Measurements from ENCODE around the gene DVL1.
A peak's percentile ranks its signal among the peaks of the same experiment; 100 is the strongest.

The DVL1 gene

DNA sequence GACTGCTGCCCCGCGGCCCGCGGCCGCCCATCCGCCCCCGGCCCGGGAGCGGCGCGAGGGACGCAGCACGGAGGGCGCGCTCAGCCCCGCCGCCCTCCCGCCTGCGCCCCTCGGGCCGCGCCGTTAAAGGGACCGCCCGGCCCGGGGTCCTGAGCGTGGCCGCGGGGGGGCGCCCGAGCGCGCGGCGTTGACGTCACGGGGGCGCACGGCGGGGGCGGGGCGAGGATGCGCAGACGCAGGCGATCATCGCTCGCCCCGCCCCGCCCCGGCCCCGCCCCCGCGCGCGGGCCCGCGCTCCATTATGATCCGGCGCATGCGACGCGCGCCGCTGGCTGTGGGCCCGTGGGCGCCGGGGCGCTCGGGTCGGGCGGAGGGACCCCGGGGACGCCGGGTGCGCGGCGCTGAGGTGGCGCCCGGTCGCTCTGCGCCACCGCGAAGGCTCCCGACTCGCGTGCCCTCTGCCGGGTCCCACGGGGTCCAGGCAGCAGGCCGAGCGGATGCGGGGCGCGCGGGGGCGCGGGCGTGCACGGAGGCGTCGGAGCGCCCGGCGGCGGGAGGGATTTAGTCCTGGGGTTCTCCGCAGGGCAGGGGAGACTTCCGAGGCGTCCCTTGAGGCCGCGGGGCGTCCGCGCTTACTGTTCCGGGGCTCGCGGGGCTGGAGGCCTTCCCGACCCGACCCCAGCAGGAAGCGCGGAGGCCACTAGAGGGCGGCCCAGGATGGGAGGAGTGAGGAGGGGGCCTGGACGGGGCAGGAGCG, at the start of gene DVL1:
Gene DVL1, minus strand, starts transcription at position 163 of the 757 bp plus-strand sequence. CDS start 353 bp downstream, outside the sequence.
- H3K4me1 ChIP-seq: peaks cover 73% of the 10 kb centered on the region
- no peaks in the 10 kb centered on the region for H3K36me3 ChIP-seq
- peak within 1 kb of the TSS; percentile 95 for H3K27ac ChIP-seq
- peak within 1 kb of the TSS; percentile 99 for H3K4me2 ChIP-seq
- no peak for TF ChIP-seq Cebpa-rat (IDR thresholded peaks at IDR 0.05)
- peak within 1 kb of the TSS; percentile 95 for H3K4me3 ChIP-seq
- peak within 1 kb of the TSS; percentile 93 for H3K9ac ChIP-seq
- no peaks in the 10 kb centered on the region for H3K9me3 ChIP-seq
- peaks cover 26% of the 10 kb centered on the region for H3K27me3 ChIP-seq
- peaks cover 73% of the 10 kb centered on the region for H4K20me1 ChIP-seq

DNA sequence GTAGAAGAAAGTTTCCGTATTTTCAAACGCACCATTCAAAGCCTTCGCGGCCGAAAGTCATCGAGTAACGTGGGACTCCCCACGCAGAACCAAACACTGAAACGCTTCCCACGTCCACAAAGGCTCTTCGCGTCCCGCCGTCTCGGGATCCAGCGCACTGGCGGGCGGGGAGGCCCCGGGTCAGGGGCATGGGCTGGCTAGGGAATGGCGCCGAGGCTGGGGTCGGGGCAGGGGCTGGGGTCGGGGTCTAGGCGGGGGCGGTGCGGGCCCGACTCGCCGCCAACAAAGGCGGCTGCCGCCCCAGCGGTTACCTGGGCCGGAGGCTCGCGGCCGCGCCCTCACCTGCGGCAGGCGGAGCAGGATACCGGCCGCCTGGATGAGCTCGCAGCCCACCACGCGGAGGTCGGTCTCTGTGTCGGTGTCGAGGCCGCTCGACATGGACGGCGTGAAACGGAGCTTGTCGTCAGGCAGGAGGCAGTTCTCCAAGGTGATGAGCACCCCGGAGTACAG, 49.5 kb upstream of the DVL1 start:
- TF ChIP-seq Cebpa-rat (IDR thresholded peaks at IDR 0.05): no peak
- no peaks in the 10 kb centered on the region for H3K27me3 ChIP-seq
- H3K9me3 ChIP-seq: no peaks in the 10 kb centered on the region
- H3K4me3 ChIP-seq: peak overlapping the region; percentile 99
- peaks cover 38% of the 10 kb centered on the region for H3K4me1 ChIP-seq
- peak overlapping the region; percentile 99 for H3K9ac ChIP-seq
- H4K20me1 ChIP-seq: peaks cover 75% of the 10 kb centered on the region
- H3K4me2 ChIP-seq: peak overlapping the region; percentile 95
- peak overlapping the region; percentile 97 for H3K27ac ChIP-seq
- peaks cover 82% of the 10 kb centered on the region for H3K36me3 ChIP-seq

DNA sequence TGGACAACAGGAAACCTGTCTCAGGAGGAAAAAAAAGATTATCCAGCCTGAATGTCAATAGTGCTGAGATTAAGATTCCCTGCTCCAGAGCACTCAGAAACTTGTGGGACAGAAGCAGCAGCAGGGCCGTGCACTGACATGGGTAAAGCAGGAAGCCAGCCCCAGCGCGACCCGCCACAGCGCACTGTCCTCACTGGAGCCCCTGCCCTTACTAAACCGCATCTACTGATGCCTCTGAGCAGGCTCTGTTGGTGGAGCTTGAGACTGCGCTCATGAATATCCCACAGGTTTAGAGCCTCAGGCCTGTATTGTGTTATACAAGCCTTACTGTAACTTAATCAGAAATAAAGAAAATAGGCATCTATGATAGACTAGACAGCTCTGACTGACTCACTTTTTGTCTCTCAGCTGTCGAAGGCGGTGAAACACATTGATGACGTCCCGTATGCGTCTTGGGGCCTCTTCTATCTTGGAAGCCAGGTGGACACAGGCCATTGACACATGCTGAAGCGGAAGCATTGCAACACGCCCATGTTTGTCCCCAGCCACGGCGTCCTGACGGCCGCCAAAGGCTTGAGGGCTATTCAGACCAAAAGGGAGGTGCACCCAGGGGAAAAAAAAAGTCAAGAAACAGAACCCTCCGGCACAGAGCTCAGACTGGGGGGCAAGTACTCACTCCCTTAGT, 48.8 kb upstream of the DVL1 start:
- Histone ChIP-seq H3K4me3 (peak overlapping the region; percentile 99), H3K4me1 (peaks cover 38% of the 10 kb centered on the region), H3K4me2 (peak overlapping the region; percentile 95), H3K9ac (peak overlapping the region; percentile 99), H3K27me3 (no peaks in the 10 kb centered on the region), H3K36me3 (peaks cover 82% of the 10 kb centered on the region), H3K9me3 (no peaks in the 10 kb centered on the region), H3K27ac (peak overlapping the region; percentile 97), H4K20me1 (peaks cover 75% of the 10 kb centered on the region)
- no peak for TF ChIP-seq Cebpa-rat (IDR thresholded peaks at IDR 0.05)

DNA sequence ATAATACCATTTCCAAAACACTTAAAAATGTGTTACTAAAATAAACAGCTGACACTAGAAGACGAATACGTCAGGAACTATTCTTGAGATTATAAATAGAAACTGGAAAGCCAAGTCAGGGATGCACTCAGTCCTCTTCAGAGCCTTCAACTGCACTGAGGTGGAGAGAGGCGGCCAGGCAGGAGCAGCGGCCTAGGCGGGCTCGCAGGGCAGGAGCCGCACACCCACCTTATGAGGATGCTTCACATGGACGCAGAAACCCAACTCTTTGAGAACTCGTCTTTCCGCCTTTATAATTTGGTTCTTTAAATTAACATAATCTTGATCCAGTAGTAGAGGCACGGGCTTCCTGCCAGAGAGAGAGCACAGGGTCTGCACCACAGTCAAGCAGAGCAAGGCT, 45.9 kb upstream of the DVL1 start:
- Histone ChIP-seq H3K4me1 (peaks cover 19% of the 10 kb centered on the region), H3K36me3 (peaks cover 82% of the 10 kb centered on the region), H3K4me3 (no peak overlapping the region), H3K9ac (no peak overlapping the region), H3K27me3 (no peaks in the 10 kb centered on the region), H3K27ac (no peak overlapping the region), H3K9me3 (no peaks in the 10 kb centered on the region), H4K20me1 (peaks cover 70% of the 10 kb centered on the region), H3K4me2 (no peak overlapping the region)
- TF ChIP-seq Cebpa-rat (IDR thresholded peaks at IDR 0.05): no peak

DNA sequence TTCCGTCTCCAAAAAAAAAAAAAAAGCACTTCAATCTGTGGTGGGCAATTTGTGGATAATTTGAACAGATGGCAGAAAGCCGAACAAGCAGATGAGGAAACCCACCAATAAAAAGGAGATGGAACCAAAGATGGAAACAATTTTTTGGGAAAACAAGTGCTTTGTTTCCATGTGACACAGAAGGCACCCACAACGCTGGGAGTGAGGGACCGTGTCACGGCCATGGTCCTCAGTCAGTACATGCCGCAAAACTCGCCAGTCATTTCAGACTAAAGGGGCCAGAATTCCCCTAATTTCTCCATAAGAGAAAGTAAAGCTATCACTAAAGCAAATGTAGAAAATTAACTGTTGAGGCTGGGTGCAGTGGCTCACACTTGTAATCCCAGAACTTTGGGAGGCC, 44.9 kb upstream of the DVL1 start:
- TF ChIP-seq Cebpa-rat (IDR thresholded peaks at IDR 0.05): no peak
- Histone ChIP-seq H3K27me3 (no peaks in the 10 kb centered on the region), H3K27ac (no peak overlapping the region), H4K20me1 (peaks cover 63% of the 10 kb centered on the region), H3K36me3 (peaks cover 92% of the 10 kb centered on the region), H3K4me1 (peaks cover 17% of the 10 kb centered on the region), H3K4me3 (no peak overlapping the region), H3K9ac (no peak overlapping the region), H3K4me2 (no peak overlapping the region), H3K9me3 (no peaks in the 10 kb centered on the region)

DNA sequence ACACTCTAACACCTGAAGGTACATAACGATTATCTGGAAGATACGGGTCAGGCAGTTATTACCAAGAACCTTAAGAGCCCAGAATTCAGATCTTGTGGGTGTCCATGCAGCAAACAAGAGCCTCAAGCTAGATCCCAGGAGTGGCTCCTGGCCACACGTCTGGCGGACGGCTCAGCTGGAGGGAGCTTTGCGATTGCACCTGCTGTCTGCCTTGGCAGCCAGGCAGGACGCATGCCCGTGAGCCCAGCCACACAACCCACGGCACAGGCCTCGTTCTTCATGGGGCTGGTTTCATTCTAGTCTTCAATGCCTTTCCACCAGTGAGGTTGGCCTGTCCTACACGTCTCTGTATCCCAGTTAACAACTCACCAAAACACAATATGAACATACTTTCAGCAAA, 44.2 kb upstream of the DVL1 start:
- Histone ChIP-seq H3K36me3 (peaks cover 98% of the 10 kb centered on the region), H3K4me3 (no peak overlapping the region), H3K27ac (no peak overlapping the region), H3K9ac (no peak overlapping the region), H3K9me3 (no peaks in the 10 kb centered on the region), H3K27me3 (no peaks in the 10 kb centered on the region), H3K4me1 (peaks cover 17% of the 10 kb centered on the region), H4K20me1 (peaks cover 63% of the 10 kb centered on the region), H3K4me2 (no peak overlapping the region)
- TF ChIP-seq Cebpa-rat (IDR thresholded peaks at IDR 0.05): no peak

DNA sequence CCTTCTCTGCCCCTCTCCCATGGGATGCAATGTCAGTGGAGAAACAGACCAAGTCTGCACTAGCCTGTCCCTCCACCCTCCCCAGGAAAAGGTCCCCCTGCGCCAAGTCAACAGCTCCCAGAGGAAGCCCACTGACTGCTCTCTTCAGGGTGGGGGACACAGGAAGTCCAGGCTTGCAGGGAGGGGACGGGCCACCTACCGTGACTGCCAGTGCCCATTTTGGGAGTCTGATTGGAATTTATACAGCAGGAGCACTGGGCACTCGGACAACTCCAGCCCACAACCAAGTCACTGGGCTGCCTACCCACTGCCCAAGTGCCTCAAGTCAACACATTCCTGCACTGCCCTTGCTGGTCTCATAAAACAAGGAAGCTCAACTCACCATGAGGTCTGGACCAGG, 43.8 kb upstream of the DVL1 start:
- Histone ChIP-seq H3K9ac (no peak overlapping the region), H3K4me1 (peaks cover 13% of the 10 kb centered on the region), H3K4me2 (no peak overlapping the region), H3K27me3 (no peaks in the 10 kb centered on the region), H3K4me3 (no peak overlapping the region), H3K9me3 (no peaks in the 10 kb centered on the region), H3K27ac (no peak overlapping the region), H4K20me1 (peaks cover 65% of the 10 kb centered on the region), H3K36me3 (peaks cover 100% of the 10 kb centered on the region)
- no peak for TF ChIP-seq Cebpa-rat (IDR thresholded peaks at IDR 0.05)

DNA sequence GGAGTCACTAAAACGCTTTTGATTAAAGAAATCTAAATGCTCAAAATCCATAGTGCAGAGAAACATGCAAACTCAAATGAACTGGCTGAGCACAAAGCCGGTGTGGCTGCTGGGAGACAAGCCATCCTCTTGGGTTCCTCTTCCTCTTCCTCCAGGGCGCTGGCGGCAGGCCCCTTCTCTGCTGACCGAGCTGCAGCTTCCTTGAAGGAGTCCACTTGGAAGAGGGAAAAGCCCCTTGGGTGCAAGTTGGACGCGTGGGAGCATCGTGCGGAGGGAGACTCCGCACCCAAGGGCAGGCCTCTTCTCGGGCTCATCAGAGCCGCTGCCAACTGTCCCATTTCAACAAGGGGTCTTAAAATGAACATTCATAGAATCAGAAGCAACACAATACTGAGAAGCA, 42.0 kb upstream of the DVL1 start:
- H4K20me1 ChIP-seq: peaks cover 74% of the 10 kb centered on the region
- no peak for TF ChIP-seq Cebpa-rat (IDR thresholded peaks at IDR 0.05)
- H3K9ac ChIP-seq: no peak overlapping the region

DNA sequence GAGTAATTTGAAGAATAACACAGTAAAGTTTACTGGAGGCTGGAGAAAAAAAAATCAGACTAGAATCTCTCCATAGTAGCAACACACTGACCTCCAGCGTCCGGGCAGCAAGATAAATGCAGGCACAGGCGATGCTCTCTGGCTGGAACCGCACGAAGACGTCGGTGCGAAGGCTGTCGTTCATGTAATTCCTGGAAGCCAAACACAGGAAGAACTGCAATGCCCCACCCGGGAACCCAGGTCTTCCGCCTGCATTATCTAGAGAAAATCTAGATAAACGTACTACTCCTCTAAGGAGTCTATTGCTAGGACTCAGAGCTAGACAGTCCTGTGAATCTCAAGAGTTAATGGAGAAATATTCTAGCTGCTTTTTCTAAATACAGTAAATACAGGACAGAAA, 41.5 kb upstream of the DVL1 start:
- no peaks in the 10 kb centered on the region for H3K9me3 ChIP-seq
- H3K27ac ChIP-seq: no peak overlapping the region
- peaks cover 75% of the 10 kb centered on the region for H4K20me1 ChIP-seq
- H3K9ac ChIP-seq: no peak overlapping the region
- peaks cover 100% of the 10 kb centered on the region for H3K36me3 ChIP-seq
- no peak overlapping the region for H3K4me2 ChIP-seq
- TF ChIP-seq Cebpa-rat (IDR thresholded peaks at IDR 0.05): no peak
- H3K27me3 ChIP-seq: no peaks in the 10 kb centered on the region
- no peaks in the 10 kb centered on the region for H3K4me1 ChIP-seq
- no peak overlapping the region for H3K4me3 ChIP-seq

More for the DNA sequence above, 42.0 kb upstream of the DVL1 start:
- H3K4me3 ChIP-seq: no peak overlapping the region
- H3K27ac ChIP-seq: no peak overlapping the region
- no peaks in the 10 kb centered on the region for H3K27me3 ChIP-seq
- H3K9me3 ChIP-seq: no peaks in the 10 kb centered on the region
- no peaks in the 10 kb centered on the region for H3K4me1 ChIP-seq
- no peak overlapping the region for H3K4me2 ChIP-seq
- H3K36me3 ChIP-seq: peaks cover 100% of the 10 kb centered on the region

DNA sequence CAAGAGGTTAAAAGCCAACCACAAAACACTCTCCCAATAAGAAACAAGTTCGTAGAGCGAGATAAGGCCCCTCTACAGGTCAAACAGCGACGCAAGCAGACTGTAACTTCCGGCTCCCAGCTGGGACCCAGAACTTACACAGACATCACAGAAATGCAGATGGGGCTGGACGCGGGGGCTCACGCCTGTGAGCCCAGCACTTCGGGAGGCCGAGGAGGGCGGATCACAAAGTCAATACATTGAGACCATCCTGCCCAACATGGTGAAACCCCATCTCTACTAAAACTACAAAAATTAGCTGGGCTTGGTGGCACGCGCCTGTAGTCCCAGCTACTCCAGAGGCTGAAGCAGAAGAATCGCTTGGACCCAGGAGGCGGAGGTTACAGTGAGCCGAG, 38.9 kb upstream of the DVL1 start:
- Histone ChIP-seq H3K9me3 (0 out of 2 replicates have a peak, but pooled peaks cover 4% of the 10 kb centered on the region), H3K27ac (no peak overlapping the region), H4K20me1 (peaks cover 61% of the 10 kb centered on the region), H3K4me1 (no peaks in the 10 kb centered on the region), H3K36me3 (peaks cover 99% of the 10 kb centered on the region), H3K4me2 (no peak overlapping the region), H3K4me3 (no peak overlapping the region), H3K9ac (no peak overlapping the region), H3K27me3 (no peaks in the 10 kb centered on the region)
- no peak for TF ChIP-seq Cebpa-rat (IDR thresholded peaks at IDR 0.05)

All from BLaER1 (cell line).